ENCODE data around the gene LPAR1.
"Not testable (repeated sequence)": the region's sequence is repeated elsewhere in the genome, so short reads cannot be mapped to it uniquely, and the experiment has no call there.

The LPAR1 gene

DNA sequence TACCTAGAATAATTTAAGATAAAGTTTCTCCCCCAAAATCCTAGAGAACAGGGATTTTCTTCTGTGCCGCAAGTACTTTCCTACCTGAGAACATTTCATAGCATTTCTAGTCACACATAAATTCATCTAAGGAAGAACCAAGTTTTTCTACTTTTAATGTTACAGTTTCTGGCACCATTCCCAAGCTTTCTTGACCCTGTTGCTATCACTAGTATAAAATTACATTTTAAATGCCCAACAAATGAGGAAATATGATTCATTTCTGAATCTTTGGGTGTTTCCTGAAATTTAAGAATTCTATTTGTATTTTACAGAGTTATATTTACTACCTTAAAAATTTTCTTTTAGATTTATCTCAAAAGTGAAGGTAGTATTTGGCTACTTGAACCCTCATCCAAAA, 137.8 kb downstream of the LPAR1 start:
- intact Hi-C loops (cut with DNase I), result no loop called here

DNA sequence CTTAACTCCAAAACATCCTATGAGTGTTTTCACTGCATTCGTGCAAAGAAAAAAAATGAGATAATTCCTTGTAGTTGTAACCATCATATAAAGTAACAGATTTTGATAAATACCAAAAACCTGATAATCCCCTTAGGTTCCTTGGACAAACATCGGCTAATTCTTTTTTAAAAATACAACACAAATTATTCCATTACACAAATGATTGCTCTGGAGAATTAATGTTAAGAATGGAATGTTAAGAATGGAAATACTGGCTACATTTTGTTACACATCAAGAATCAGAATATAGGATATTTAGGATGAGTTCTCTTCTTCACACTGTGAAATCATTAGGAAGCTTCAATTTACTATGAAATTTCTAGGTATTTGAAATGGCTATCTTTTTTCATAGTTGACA, 139.4 kb downstream of the LPAR1 start:
- DNase-seq, result no peak
- intact Hi-C loops (cut with DNase I), result no loop called here

More for the DNA sequence above, 137.8 kb downstream of the LPAR1 start:
- no peak for DNase-seq

GRCh38 chr9:110898358-110898757, 139.9 kb downstream of the LPAR1 start:
- intact Hi-C loops (cut with DNase I), result no loop called here

DNA sequence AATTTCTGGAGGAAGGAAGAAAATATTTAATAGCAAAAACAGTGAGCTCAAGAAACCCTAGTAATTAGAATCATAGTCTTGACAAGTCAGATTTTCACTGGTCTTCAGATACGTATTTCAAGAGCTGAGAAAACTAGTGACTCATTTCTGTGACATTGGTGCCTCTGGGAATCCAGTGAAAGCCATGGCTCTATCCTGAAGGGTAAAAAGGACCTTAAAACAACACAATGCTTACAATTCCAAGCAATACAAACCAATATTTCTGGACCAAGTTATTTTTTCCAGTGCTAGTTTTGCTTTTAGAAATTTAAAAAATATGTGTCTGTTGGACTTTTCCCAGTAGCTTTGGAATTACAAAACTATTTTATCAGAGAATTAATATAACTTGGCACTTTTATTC, 140.3 kb downstream of the LPAR1 start:
- DNase-seq, result no peak
- intact Hi-C loops (cut with DNase I), result no loop called here

More at GRCh38 chr9:110898358-110898757, 139.9 kb downstream of the LPAR1 start:
- DNase-seq, result no peak

DNA sequence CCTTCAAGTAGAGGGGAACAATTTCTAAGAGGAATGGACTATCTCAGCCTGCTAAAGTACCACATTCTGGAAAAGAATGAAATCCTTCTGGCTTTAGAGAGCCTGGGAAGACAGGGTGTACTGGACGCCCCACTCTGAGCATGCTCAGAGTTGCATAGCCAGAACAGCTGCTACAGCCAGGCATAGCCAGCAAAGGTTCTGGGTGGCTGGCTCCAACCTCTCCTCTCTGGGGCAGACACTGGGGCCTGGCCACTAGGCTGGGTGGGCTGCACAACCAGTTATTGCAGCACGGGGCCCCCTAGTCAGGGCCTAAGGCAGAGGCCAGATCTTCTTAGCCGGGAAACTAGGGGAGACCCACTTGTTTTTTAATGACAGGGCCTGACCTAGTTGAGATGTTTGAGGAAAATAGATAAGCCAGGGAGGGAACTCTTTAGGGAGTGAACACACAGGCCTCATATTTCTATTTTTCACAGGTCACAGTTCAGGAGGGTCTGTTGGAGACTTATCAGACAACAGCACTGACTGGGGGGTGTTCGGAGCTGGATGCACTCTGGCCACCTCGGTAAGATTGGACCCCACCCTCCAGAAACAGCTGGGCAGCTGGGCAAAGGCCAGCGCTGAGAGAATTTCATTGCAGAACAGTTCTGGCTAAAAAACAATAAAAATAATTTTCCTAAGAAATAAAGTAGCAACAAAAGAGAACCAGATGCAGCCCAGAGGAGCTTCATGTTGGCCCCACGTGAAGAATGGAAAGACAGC, 142.9 kb downstream of the LPAR1 start:
- DNase-seq, result peak in 18 of 42 donors; percentile 6 to 64 (median 22)
- intact Hi-C loops (cut with DNase I), result no loop called here

GRCh38 chr9:110894731-110895130, 143.5 kb downstream of the LPAR1 start:
- intact Hi-C loops (cut with DNase I), result no loop called here
- DNase-seq, result no peak

GRCh38 chr9:110892689-110893088, 145.6 kb downstream of the LPAR1 start:
- no peak for DNase-seq
- intact Hi-C loops (cut with DNase I), result no loop called here

DNA sequence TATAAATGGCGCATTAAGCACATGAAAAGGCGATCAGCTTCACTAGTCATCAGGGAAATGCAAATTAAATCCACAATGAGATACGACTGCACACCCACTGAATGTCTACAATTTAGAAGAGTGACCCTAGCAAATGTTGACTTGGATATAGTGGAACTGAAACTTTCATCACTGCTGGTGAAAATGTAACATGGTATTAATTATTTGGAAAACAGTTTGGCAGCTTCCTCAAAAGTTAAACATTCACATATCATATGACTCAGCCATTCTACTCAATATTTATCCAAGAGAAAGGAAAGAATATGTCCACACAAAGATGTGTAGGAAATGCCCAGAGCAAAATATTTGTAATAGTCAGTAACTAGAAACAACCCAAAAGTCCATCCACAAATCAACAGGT, 146.5 kb downstream of the LPAR1 start:
- DNase-seq, result no peak
- intact Hi-C loops (cut with DNase I), result no loop called here

DNA sequence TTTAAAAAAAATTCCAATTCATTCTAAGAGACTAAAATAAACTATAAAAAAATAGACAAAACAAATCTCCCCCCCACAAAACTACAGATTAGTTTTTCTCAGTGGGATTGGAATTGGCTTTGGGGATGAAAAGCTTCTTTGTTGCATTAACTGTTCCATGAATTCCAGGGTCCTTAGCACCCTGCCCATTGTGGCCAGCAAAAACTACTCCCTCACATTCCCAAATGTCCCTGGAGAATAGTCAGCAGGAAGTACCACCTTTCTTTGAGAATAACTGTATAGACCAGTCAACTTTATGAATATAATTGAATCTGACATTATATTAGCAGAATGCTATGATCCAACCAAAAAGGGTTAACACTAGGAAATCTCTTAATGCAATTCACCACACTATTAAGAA, 147.9 kb downstream of the LPAR1 start:
- intact Hi-C loops (cut with DNase I), result no loop called here
- no peak for DNase-seq

GRCh38 chr9:110887276-110887675, 151.0 kb downstream of the LPAR1 start:
- DNase-seq, result no peak
- intact Hi-C loops (cut with DNase I), result no loop called here

DNA sequence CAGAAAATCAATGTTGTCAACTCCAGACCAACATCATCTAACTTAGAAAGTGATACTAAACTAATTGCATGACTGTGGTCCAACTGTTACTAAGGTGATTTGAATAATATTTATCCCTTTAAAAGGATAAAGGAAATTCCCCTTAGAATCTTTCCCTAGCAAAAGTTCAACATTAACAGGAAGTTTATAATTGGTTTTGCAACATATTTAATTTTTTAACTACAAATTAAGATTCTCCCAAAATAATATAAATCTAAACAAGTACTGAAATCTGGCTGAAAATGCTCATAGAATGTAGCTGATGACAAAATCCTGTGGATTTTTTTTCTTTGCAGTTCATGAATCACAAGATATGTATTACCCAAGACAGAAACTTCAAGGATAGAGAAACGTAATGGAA, 151.4 kb downstream of the LPAR1 start:
- DNase-seq, result no peak
- intact Hi-C loops (cut with DNase I), result no loop called here

GRCh38 chr9:110880189-110880588, 158.1 kb downstream of the LPAR1 start:
- DNase-seq, result no peak
- intact Hi-C loops (cut with DNase I), result no loop called here

DNA sequence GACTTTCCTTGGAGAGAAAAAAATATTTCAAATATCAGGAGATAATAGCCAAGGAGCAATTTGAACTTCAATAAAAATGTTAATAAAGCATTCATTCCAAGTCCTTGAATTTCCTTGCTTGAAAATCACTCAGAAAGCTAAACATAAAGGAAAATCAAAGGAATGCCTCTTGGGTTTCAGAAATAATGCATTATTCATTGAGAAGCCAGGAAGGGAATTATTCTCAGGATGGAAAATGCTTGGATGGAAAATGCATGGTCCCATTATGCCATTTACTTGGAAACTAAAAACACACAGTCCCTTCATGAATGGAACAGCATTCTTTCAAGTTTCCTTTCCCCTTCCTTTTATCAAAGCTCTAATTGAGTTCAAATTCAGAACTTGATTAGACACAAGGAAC, 160.9 kb downstream of the LPAR1 start:
- intact Hi-C loops (cut with DNase I), result no loop called here
- DNase-seq, result no peak

DNA sequence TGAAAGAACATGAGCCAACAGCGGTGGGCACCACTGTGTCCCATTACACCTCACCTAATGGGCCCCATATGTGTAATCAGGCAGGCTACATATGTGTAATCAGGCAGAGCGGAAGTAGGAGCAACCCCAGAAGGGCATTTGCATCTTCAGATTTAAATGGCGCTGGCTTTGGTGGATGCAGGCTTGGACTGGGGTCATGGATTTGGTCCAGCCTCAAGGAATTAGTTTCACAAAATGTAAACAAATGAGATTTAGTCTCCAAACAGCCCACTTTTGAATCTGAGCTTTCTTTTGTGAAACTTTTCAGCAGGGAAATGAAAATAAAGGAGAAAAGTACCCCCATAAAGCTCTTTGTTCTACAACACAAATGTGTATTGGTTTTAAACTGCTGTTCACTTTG, 161.3 kb downstream of the LPAR1 start:
- intact Hi-C loops (cut with DNase I), result no loop called here
- DNase-seq, result peak in 1 of 42 donors; percentile 6

GRCh38 chr9:110874963-110875674, 163.2 kb downstream of the LPAR1 start:
- intact Hi-C loops (cut with DNase I), result no loop called here
- peak in 40 of 42 donors; percentile 13 to 71 (median 47) for DNase-seq

- no peak for DNase-seq
- intact Hi-C loops (cut with DNase I), result no loop called here
These were observed 165.3 kb downstream of the LPAR1 start for GRCh38 chr9:110872920-110873319.

DNA sequence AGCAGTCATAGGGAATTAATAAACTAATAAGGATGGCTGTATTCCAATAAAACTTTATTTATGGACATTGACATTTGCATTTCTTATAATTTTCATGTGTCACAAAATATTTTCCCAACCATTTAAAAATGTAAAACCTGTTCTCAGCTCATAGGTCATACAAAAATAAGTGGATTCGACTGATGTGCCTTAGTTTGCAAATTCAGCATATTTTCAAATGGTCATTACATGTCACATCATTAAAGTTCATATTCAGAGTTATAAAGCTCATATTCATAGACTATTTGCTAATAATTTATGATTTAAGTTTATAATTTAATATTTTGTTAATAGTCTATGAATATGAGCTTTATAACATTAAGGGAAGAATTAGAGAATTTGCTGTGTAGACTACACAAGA, 166.5 kb downstream of the LPAR1 start:
- DNase-seq, result no peak
- intact Hi-C loops (cut with DNase I), result no loop called here

DNA sequence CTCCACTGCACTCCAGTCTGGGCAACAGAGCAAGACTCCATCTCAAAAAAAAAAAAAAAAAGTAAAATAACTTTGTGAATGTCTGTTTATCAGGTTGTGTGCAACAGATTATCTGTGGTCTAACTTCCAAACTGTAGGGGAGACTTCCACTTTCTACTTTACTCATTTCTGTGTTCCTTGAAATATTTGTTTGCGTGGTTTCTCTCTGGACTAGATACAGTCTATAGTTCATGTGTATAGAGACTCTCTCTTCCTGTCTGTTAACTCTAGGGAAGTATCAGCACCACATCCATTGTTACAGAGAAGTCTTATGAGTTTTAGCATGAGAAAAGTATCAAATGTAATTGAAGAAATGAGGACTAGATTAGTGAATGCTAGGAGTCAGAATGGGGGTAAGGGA, 168.3 kb downstream of the LPAR1 start:
- intact Hi-C loops (cut with DNase I), result no loop called here
- no peak for DNase-seq

GRCh38 chr9:110864011-110864410, 174.3 kb downstream of the LPAR1 start:
- intact Hi-C loops (cut with DNase I), result no loop called here
- DNase-seq, result no peak

- intact Hi-C loops (cut with DNase I); DNase-seq: not testable (repeated sequence)
These were observed 176.7 kb downstream of the LPAR1 start for GRCh38 chr9:110861370-110862110.
